SK-N-MC (cell line): ENCODE results near the gene MINDY4B.

Experiments used
- DNase-seq: peaks from one replicate; pipeline ENCODE4 v3.0.0-alpha.2; 2011; ENCODE audit warnings: low read depth, low spot score
- H3K27ac ChIP-seq: fragments of 200-600 bp; sonication (generic); 2 replicates; pipeline ENCODE4 v1.5.1; 2016; ENCODE audit warnings: mixed run types
- H3K36me3 ChIP-seq: fragments of 200-600 bp; sonication (generic); 2 replicates; pipeline ENCODE4 v1.6.1; 2017; ENCODE audit warnings: antibody characterized with exemption, low read length, mixed read lengths; ENCODE audit not compliant: insufficient read depth
- H3K4me3 ChIP-seq: fragments of 200-600 bp; sonication (generic); 2 replicates; pipeline ENCODE4 v1.5.1; 2016
- H3K9ac ChIP-seq: fragments of 200-600 bp; sonication (generic); 2 replicates; pipeline ENCODE4 v1.8.0; 2017; ENCODE audit warnings: mixed run types, mixed read lengths; ENCODE audit not compliant: insufficient read length
- H3K9me3 ChIP-seq: fragments of 200-600 bp; sonication (generic); 2 replicates; pipeline ENCODE4 v1.6.1; 2017; ENCODE audit warnings: low read depth, mild to moderate bottlenecking, antibody characterized with exemption, low read length, moderate library complexity, mixed read lengths
- EZH2 ChIP-seq: fragments of 200-600 bp; sonication (generic); IDR thresholded peaks from one replicate; pipeline ENCODE4 v1.6.1; 2017; ENCODE audit warnings: antibody characterized with exemption
- FOXP2 ChIP-seq: optimal IDR thresholded peaks from 2 replicates; pipeline ENCODE3; 2011; ENCODE audit warnings: mild to moderate bottlenecking, moderate library complexity; ENCODE audit not compliant: insufficient read depth; ENCODE audit errors: extremely low read length, control extremely low read depth
- POLR2AphosphoS5 ChIP-seq: IDR thresholded peaks from 2 replicates; pipeline ENCODE4 v1.6.1; 2012; ENCODE audit warnings: mild to moderate bottlenecking, low read depth, low read length, borderline replicate concordance

MINDY4B gene

DNA sequence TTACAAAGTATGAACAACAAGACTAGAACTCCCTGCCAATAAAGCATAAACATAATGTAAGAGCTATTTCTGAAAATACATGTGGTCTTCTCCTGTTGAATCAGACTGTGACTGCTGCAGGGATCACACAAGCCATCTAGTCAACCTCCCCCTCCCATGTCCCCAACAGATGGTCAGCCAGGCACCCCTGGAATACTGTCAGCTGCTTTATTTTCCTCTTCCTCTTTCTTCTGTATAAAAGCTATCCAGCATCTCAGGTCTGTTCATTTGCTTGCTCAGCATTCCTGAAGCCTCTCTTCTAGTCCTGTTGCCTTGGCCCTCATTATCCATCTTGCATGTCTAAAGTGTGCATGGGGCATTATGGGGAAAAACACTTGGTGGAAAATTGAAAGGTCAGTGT, 6.5 kb upstream of the MINDY4B start:
- no peak for DNase-seq
- no peaks in the 10 kb centered on the region for H3K9me3 ChIP-seq
- TF ChIP-seq POLR2AphosphoS5 = no peak
- TF ChIP-seq FOXP2 = no peak
- TF ChIP-seq EZH2 = no peak
- no peaks in the 10 kb centered on the region for H3K36me3 ChIP-seq
- H3K4me3 ChIP-seq = no peak overlapping the region
- H3K27ac ChIP-seq = no peak overlapping the region
- H3K9ac ChIP-seq = no peak overlapping the region

DNA sequence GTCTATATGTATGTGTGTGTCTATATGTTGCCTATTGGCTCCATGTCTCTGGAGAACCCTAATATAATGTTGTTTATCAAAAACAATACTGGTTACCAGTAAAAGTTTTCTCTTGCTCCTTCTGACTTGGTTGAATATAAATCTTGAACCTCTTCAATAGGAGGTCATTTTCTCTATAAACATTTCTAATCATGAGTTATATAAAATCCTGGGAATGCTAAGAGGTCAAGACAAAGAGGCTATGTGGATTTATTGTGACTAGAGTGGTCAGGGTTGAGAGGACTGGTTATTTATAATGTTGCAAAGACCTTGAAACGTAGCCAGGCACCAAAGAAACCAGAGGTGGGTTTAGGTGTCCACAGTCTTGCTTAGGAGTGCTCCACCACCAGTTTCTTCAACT, 1.2 kb upstream of the MINDY4B start:
- Histone ChIP-seq H3K27ac (no peak overlapping the region), H3K36me3 (no peaks in the 10 kb centered on the region), H3K9ac (no peak overlapping the region), H3K9me3 (no peaks in the 10 kb centered on the region), H3K4me3 (no peak overlapping the region)
- TF ChIP-seq POLR2AphosphoS5 (no peak), EZH2 (no peak), FOXP2 (no peak)
- DNase-seq = no peak

DNA sequence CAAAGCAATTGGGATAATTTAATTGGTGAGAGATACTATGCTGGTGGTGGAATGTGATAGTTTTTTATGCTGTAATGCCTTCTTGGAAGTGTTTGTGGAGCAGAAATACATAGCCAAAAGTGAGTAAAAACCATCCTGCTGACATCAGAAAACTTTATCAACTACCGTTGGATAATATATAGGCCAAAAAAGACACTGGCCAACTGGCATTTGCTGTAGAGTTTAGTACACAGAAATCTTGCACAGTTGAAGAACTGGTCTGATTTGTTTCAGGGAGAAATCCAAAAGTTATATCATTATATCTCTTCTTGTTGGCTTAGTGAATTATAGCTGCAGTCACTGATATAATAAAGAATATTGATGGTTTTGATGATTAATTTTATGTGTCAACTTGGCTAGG, 507 bp upstream of the MINDY4B start:
- H3K27ac ChIP-seq = no peak overlapping the region
- DNase-seq = no peak
- no peaks in the 10 kb centered on the region for H3K36me3 ChIP-seq
- no peak overlapping the region for H3K4me3 ChIP-seq
- TF ChIP-seq EZH2 = no peak
- no peak for TF ChIP-seq POLR2AphosphoS5
- TF ChIP-seq FOXP2 = no peak
- no peaks in the 10 kb centered on the region for H3K9me3 ChIP-seq
- no peak overlapping the region for H3K9ac ChIP-seq

DNA sequence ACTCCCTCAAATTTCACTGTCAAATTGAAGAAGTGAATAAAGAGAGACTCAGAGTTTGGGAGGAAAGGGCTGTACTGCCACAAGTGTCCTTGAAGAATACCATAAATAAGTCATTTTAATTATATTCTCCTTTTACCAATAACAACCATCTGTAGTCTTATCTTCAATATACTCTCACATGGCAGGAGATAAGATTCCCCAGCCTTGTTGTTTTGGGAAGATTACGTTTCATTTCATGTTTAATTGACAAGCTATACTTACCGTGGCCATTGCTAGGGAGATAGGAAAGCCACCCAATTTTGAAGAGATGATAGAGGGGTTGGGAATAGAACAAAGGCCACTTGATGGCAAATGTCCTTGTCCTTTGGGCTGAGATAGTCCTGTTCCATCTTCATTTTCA, 2.3 kb downstream of the MINDY4B start:
- H3K4me3 ChIP-seq = no peak overlapping the region
- H3K36me3 ChIP-seq = no peaks in the 10 kb centered on the region
- no peak overlapping the region for H3K9ac ChIP-seq
- no peak for DNase-seq
- TF ChIP-seq FOXP2 = no peak
- no peak for TF ChIP-seq POLR2AphosphoS5
- TF ChIP-seq EZH2 = no peak
- H3K9me3 ChIP-seq = no peaks in the 10 kb centered on the region
- no peak overlapping the region for H3K27ac ChIP-seq

DNA sequence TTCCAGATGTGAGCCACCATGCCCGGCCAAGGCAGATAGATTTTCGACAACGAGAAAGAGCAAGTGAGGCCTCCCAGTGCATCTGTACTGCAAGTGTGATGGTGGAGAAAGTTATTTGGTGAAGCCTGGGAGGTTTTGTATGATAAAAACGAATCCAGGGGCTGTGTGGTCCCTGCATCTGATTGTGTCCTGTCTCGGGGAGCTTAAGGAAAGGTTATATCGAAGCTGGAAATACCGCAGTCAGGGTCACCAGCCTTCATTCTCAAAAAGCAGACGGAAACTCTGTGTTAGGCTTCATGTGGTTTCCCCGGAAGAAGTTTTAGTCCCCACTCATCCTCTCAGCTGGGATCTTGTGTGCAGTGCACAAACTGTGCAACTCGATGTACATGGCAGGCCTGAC, 3.4 kb downstream of the MINDY4B start:
- Histone ChIP-seq H3K9ac (no peak overlapping the region), H3K4me3 (no peak overlapping the region), H3K27ac (no peak overlapping the region), H3K36me3 (no peaks in the 10 kb centered on the region), H3K9me3 (no peaks in the 10 kb centered on the region)
- DNase-seq = no peak
- TF ChIP-seq EZH2 = no peak
- TF ChIP-seq FOXP2 = no peak
- no peak for TF ChIP-seq POLR2AphosphoS5

DNA sequence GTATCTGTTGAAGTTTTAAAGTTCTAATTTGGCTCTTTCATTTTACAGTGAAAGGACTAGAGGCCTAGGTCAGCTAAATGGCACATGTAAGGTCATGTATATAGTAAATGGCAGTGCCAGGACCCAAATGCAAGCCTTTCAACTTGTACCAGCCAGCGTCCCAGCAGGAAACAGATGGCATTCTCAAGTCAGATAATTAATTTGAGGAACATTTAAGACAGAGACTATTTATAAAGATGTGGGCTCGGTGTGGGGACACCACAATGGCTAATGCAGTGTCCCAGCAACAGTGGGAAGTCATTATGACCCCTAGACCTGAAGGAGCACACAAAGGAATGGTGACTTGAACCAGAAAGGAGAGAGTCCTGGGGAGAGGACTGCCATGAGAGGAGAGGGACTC, 6.1 kb downstream of the MINDY4B start:
- TF ChIP-seq POLR2AphosphoS5 (no peak), EZH2 (no peak), FOXP2 (no peak)
- Histone ChIP-seq H3K9ac (no peak overlapping the region), H3K9me3 (no peaks in the 10 kb centered on the region), H3K4me3 (no peak overlapping the region), H3K36me3 (no peaks in the 10 kb centered on the region), H3K27ac (no peak overlapping the region)
- no peak for DNase-seq

DNA sequence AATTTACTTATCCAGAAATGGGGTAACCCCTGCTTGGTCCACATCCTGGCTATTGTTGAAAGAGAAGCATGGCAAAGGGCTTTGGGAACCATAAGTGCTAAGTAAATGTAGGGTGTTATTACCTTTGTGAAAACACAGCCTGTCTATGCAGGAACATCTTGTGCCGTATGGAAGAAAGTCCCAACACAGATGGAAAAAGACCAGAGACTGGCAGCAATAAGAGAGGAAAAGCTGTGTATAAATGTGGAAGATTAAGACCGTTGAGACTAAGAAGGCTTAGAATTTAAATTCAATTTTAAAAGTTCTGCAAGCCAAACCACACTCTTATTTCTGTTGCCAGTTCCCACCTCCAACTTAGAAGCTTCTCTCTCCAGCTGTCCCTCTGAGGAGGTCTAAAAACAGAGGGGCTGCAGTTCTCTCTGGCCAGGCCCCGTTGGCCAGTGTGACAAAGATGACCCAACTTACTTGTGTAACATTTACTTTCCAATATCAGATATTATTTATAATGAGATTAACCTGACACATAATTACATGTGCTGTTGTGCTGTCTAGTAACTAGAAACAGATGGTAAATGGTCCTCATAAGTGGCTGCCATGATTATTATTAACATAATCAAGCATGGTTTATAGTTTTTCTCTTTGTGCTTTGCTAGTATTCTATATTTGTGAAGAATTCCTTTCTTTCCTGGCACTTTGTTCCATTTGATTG, 7.0 kb downstream of the MINDY4B start:
- H3K36me3 ChIP-seq = no peaks in the 10 kb centered on the region
- peak overlapping the region; percentile 2; the same call in 1 of the 2 replicates for H3K4me3 ChIP-seq
- DNase-seq = peak; percentile 40
- TF ChIP-seq POLR2AphosphoS5 (peak; percentile 54; the same call in 1 of the 2 replicates), FOXP2 (no peak), EZH2 (no peak)
- H3K9me3 ChIP-seq = no peaks in the 10 kb centered on the region
- no peak overlapping the region for H3K27ac ChIP-seq
- H3K9ac ChIP-seq = no peak overlapping the region

DNA sequence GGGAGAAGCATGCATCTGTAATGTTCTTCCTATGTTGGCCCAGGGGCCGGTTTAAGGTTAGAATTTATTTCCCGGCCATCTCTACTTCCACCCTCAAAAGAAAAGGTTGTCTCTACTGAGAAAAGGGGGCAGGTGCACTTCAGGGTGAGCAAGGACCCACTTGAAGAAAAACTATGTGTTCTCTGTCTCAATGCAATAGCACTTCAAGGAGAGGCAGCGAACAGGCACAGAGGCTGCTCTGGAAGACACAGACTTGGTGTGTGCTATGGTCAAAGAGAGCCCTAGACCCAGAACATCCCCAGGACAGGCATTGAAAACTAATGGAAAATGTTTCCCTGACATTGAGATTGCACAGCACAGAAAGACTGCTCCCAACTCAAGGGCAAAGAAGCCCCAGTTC, 7.6 kb downstream of the MINDY4B start:
- no peak overlapping the region for H3K9ac ChIP-seq
- no peaks in the 10 kb centered on the region for H3K36me3 ChIP-seq
- no peak for DNase-seq
- no peak overlapping the region for H3K4me3 ChIP-seq
- no peak overlapping the region for H3K27ac ChIP-seq
- TF ChIP-seq EZH2 (no peak), POLR2AphosphoS5 (no peak), FOXP2 (no peak)
- no peaks in the 10 kb centered on the region for H3K9me3 ChIP-seq

DNA sequence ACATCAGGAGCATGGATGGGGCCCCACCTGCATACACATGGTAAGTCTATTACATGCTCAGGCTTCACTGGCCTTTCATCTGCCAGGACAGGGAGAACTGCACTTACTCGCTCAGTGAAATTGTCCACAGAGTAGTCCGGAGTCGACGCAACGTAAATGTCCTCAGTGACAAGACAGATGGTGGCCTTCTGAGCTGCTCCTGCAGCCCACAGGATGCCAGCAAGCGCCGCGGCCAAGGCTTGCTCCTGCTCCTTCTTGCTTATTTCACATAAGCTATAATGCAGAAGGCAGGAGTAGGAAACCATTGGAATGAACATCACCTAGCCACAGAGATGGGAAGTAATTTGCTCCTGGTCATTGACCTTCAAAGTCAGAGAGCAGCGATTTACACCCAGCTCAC, 14.4 kb downstream of the MINDY4B start:
- Histone ChIP-seq H3K27ac (no peak overlapping the region), H3K36me3 (no peaks in the 10 kb centered on the region), H3K9ac (no peak overlapping the region), H3K4me3 (no peak overlapping the region), H3K9me3 (no peaks in the 10 kb centered on the region)
- no peak for TF ChIP-seq EZH2
- TF ChIP-seq FOXP2 = no peak
- TF ChIP-seq POLR2AphosphoS5 = no peak
- DNase-seq = no peak
